Mesendoderm (in vitro differentiated cells): ENCODE results near the gene MESP2.
A peak's percentile ranks its signal among the peaks of the same experiment; 100 is the strongest.

Source experiments
- DNase-seq: peaks from one replicate; pipeline ENCODE4 v3.0.0; 2013
- H2AK5ac ChIP-seq: 2 replicates; pipeline ENCODE4 v1.6.1; 2013; ENCODE audit warnings: low read length, inconsistent platforms
- H2BK120ac ChIP-seq: 2 replicates; pipeline ENCODE4 v1.6.1; 2013; ENCODE audit warnings: low read depth, mild to moderate bottlenecking, low read length, moderate library complexity, mixed read lengths
- H2BK15ac ChIP-seq: replicated peaks from 2 replicates; pipeline ENCODE4 v1.6.1; 2013; ENCODE audit warnings: low read depth, mild to moderate bottlenecking, moderate library complexity
- H2BK5ac ChIP-seq: 2 replicates; pipeline ENCODE4 v1.6.1; 2013; ENCODE audit warnings: low read length, inconsistent platforms
- H3K18ac ChIP-seq: 2 replicates; pipeline ENCODE4 v1.6.1; 2013; ENCODE audit warnings: mild to moderate bottlenecking, low read length, mixed read lengths
- H3K23ac ChIP-seq: one replicate; pipeline ENCODE4 v1.6.1; 2013; ENCODE audit warnings: low read length
- H3K27ac ChIP-seq: 2 replicates; pipeline ENCODE4 v1.5.1; 2013; ENCODE audit warnings: low read depth, mild to moderate bottlenecking, inconsistent platforms, low read length, moderate library complexity
- H3K27me3 ChIP-seq: 2 replicates; pipeline ENCODE4 v1.6.1; 2013; ENCODE audit warnings: low read length, control low read depth, mild to moderate bottlenecking, inconsistent platforms; ENCODE audit not compliant: insufficient read depth, poor library complexity
- H3K36me3 ChIP-seq: 2 replicates; pipeline ENCODE4 v1.6.1; 2013; ENCODE audit warnings: low read length, inconsistent platforms; ENCODE audit not compliant: control insufficient read depth, insufficient read depth
- H3K4ac ChIP-seq: one replicate; pipeline ENCODE4 v1.6.1; 2013; ENCODE audit warnings: low read depth, mild to moderate bottlenecking, low read length, moderate library complexity
- H3K4me1 ChIP-seq: 2 replicates; pipeline ENCODE4 v1.6.1; 2013; ENCODE audit warnings: low read depth, low read length, inconsistent platforms; ENCODE audit not compliant: control insufficient read depth
- H3K4me2 ChIP-seq: 2 replicates; pipeline ENCODE4 v1.6.1; 2013; ENCODE audit warnings: low read length
- H3K4me3 ChIP-seq: 2 replicates; pipeline ENCODE4 v1.5.1; 2013; ENCODE audit warnings: mild to moderate bottlenecking, low read length
- H3K56ac ChIP-seq: one replicate; pipeline ENCODE4 v1.6.1; 2013; ENCODE audit warnings: low read length
- H3K79me1 ChIP-seq: 2 replicates; pipeline ENCODE4 v1.6.1; 2013; ENCODE audit warnings: low read length, inconsistent platforms
- H3K79me2 ChIP-seq: 2 replicates; pipeline ENCODE4 v1.6.1; 2013; ENCODE audit warnings: mild to moderate bottlenecking, low read length; ENCODE audit not compliant: control insufficient read depth, insufficient read depth
- H3K9ac ChIP-seq: 2 replicates; pipeline ENCODE4 v1.6.1; 2013; ENCODE audit warnings: low read length, inconsistent platforms
- H4K5ac ChIP-seq: one replicate; pipeline ENCODE4 v1.6.1; 2013; ENCODE audit warnings: low read length
- H4K8ac ChIP-seq: one replicate; pipeline ENCODE4 v1.6.1; 2013; ENCODE audit warnings: low read depth, mild to moderate bottlenecking, control low read depth, low read length, moderate library complexity
- WGBS: extraction: QIAGEN DNeasy Blood & Tissue Kit; methylation state at CpG from one replicate; pipeline ENCODE4 v1.1.7; 2013; ENCODE audit warnings: low lambda C conversion rate, missing lambda C conversion rate; ENCODE audit not compliant: insufficient coverage; ENCODE audit errors: extremely low coverage; 5-methylcytosine and 5-hydroxymethylcytosine counted together

Gene MESP2

DNA sequence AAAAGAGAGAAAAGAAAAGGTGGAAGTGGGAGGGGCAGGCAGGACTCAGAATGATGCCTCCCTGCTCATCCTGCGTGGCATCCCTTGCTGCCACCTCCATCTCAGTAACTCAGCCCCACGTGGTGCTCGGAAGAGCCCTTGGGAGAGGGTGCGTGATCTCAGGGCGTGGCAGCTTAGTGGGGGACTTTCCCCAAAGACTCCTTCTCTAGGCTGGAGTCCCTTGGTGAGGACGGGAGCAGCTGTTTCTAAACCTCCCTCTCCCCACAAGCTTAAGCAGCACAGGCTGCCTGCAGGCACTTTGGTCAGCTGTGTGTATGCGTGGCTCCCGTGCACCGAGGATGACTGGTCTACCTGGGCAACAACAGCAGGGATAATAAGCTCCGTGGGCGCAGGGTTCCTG lies 45.9 kb downstream of the MESP2 start:
- H3K27ac ChIP-seq: no peak overlapping the region
- H3K36me3 ChIP-seq: no peaks in the 10 kb centered on the region
- no peak overlapping the region for H4K5ac ChIP-seq
- no peak overlapping the region for H2BK15ac ChIP-seq
- no peaks in the 10 kb centered on the region for H3K79me2 ChIP-seq
- H3K23ac ChIP-seq: no peak overlapping the region
- no peaks in the 10 kb centered on the region for H3K79me1 ChIP-seq
- no peak overlapping the region for H2BK120ac ChIP-seq
- no peak overlapping the region for H3K18ac ChIP-seq
- no peak overlapping the region for H3K4me3 ChIP-seq
- DNase-seq: no peak
- H3K4me1 ChIP-seq: no peaks in the 10 kb centered on the region
- H3K27me3 ChIP-seq: no peaks in the 10 kb centered on the region
- H3K4me2 ChIP-seq: no peak overlapping the region
- no peak overlapping the region for H4K8ac ChIP-seq
- H3K4ac ChIP-seq: no peak overlapping the region
- WGBS: no CpG with 5 or more reads among the region's 11 CpGs
- H2BK5ac ChIP-seq: no peak overlapping the region
- no peak overlapping the region for H2AK5ac ChIP-seq
- no peak overlapping the region for H3K9ac ChIP-seq
- no peak overlapping the region for H3K56ac ChIP-seq

DNA sequence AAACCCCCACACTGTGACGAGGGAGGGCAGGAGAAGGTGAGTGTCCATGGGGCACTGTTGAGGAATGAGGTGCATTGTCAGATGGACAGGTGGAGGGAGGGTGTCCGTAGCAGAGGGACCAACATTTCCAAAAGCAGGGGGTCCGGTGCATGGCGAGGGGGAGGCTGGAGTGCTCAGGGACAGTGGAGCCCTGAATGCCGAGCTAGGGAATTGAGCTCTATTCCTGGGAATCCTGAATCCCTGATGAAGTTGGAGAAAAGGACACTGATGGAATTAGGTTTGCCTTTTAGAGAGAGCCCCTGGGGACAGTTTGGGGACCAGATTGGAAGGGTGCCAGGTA lies 46.4 kb downstream of the MESP2 start:
- Histone ChIP-seq H3K23ac (no peak overlapping the region), H3K4ac (no peak overlapping the region)

DNA sequence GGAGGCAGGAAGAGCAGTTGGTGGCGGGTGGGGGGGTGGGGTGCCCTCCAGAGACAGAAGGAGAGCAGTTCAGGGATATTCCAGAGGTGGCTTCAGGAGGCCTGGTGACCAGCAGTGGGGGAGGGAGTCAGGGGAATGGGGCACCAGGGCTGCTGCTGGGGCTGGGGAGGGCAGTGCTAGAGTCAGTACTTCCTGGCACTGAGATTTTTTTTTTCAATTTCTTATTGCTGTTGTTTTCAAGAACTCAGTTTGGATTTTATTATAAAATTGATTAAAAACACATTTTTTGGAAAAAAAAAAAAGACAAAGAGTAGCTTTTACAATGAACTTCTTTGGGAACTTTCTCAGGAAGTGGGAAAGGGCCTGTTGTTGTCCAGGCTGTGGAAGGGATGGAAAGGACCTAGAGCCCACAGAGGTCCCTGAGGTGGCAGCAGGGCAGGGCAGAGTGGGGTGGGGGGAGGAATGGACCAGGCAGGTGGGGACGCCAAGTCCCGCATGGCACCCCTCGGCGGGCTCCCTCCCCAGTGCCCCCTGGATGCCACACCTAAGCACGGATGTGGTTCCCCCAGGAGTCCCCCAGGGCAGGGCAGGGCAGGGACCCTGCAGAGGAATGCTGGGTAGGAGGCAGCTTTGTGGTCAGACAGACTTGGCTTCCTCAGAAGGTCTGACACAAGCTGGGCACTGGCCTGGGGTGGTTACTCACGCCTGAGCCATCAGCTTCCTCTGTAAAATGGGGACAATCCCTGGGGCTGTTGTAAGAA lies 47.0 kb downstream of the MESP2 start:
- no peak overlapping the region for H3K23ac ChIP-seq
- no peaks in the 10 kb centered on the region for H3K79me1 ChIP-seq
- H2BK5ac ChIP-seq: no peak overlapping the region
- H2BK15ac ChIP-seq: no peak overlapping the region
- no peaks in the 10 kb centered on the region for H3K79me2 ChIP-seq
- no peak overlapping the region for H3K27ac ChIP-seq
- no peaks in the 10 kb centered on the region for H3K36me3 ChIP-seq
- no peak overlapping the region for H3K4ac ChIP-seq
- H3K4me2 ChIP-seq: no peak overlapping the region
- no peak overlapping the region for H3K56ac ChIP-seq
- H3K9ac ChIP-seq: no peak overlapping the region
- H2AK5ac ChIP-seq: no peak overlapping the region
- no peak overlapping the region for H2BK120ac ChIP-seq
- no peak overlapping the region for H3K18ac ChIP-seq
- no peak overlapping the region for H3K4me3 ChIP-seq
- no peaks in the 10 kb centered on the region for H3K27me3 ChIP-seq
- no peaks in the 10 kb centered on the region for H3K4me1 ChIP-seq
- H4K8ac ChIP-seq: no peak overlapping the region
- DNase-seq: no peak
- H4K5ac ChIP-seq: no peak overlapping the region
- no CpG with 5 or more reads among the region's 7 CpGs for WGBS

More for the DNA sequence above, 46.4 kb downstream of the MESP2 start:
- Histone ChIP-seq H2AK5ac (no peak overlapping the region), H3K56ac (no peak overlapping the region), H3K4me1 (no peaks in the 10 kb centered on the region), H3K4me3 (no peak overlapping the region), H4K5ac (no peak overlapping the region), H3K18ac (no peak overlapping the region), H3K27ac (no peak overlapping the region), H3K79me2 (no peaks in the 10 kb centered on the region), H2BK15ac (no peak overlapping the region), H4K8ac (no peak overlapping the region), H3K79me1 (no peaks in the 10 kb centered on the region), H2BK120ac (no peak overlapping the region), H3K27me3 (no peaks in the 10 kb centered on the region), H3K36me3 (no peaks in the 10 kb centered on the region), H3K4me2 (no peak overlapping the region), H3K9ac (no peak overlapping the region), H2BK5ac (no peak overlapping the region)
- WGBS: no CpG with 5 or more reads among the region's 5 CpGs
- DNase-seq: no peak

DNA sequence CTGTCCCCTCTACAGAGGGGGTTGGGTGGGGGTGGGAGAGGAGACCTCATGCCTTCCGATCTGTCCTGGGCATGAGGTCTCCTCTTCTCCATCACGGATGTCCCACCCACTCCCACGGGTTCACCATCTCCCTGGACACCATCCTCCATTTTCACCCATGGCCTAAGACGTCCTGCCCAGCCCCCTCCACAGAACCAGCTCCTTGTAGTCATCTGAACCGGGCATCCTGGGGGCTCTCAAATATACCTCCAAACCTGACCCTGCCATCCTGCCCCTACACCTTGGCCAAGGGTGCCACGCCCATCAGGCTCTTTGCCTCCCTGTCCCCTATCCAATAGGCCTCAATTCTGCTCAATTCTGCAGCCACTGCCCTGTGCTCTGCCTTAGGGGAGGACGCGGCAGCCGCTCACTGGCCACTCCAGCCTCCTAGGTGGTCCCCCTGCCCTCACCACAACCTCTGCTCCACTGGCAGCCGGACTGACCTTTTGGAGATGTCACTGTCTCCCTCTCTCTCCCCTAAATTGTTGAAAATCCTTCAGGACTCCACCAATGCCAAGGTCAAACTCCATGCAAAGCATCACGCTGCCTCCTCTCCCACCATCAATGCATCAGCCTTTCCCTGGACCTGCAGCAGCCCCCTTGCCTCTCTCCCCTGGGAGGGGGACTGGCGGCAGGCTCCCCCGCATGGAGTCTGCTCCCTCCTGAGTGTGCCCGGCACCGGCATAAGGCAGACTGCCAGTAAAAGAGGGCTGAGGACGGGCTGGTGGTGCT lies 47.9 kb downstream of the MESP2 start:
- no peak overlapping the region for H4K5ac ChIP-seq
- WGBS: no CpG with 5 or more reads among the region's 16 CpGs
- no peak overlapping the region for H3K9ac ChIP-seq
- peak overlapping the region; percentile 0 for H3K56ac ChIP-seq
- H2AK5ac ChIP-seq: no peak overlapping the region
- H3K4me2 ChIP-seq: no peak overlapping the region
- H3K4me1 ChIP-seq: no peaks in the 10 kb centered on the region
- no peak overlapping the region for H4K8ac ChIP-seq
- H3K18ac ChIP-seq: no peak overlapping the region
- no peak overlapping the region for H3K4ac ChIP-seq
- H3K4me3 ChIP-seq: no peak overlapping the region
- H2BK15ac ChIP-seq: no peak overlapping the region
- no peak for DNase-seq
- H2BK5ac ChIP-seq: no peak overlapping the region
- H3K27me3 ChIP-seq: no peaks in the 10 kb centered on the region
- no peak overlapping the region for H3K27ac ChIP-seq
- no peaks in the 10 kb centered on the region for H3K79me2 ChIP-seq
- no peak overlapping the region for H3K23ac ChIP-seq
- no peaks in the 10 kb centered on the region for H3K79me1 ChIP-seq
- no peaks in the 10 kb centered on the region for H3K36me3 ChIP-seq
- no peak overlapping the region for H2BK120ac ChIP-seq

DNA sequence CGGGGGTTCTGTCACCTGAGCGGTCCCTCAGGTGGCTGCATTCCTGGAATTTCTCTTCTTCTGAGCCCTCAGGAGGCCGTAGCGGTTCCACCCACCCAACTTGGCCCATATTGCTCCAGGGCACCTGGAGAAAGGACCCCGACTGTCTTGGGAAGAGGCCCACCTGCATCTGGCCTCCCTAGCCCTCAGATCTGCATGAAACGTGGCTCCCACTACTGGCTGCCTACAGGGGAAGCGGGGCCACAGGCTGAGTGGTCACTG lies 48.4 kb downstream of the MESP2 start:
- Histone ChIP-seq H3K18ac (no peak overlapping the region), H3K79me1 (no peaks in the 10 kb centered on the region), H2BK5ac (no peak overlapping the region), H3K4me3 (no peak overlapping the region), H3K4ac (no peak overlapping the region), H3K27me3 (no peaks in the 10 kb centered on the region), H3K4me2 (no peak overlapping the region), H3K4me1 (no peaks in the 10 kb centered on the region), H3K36me3 (no peaks in the 10 kb centered on the region), H3K9ac (no peak overlapping the region), H3K23ac (no peak overlapping the region), H4K5ac (no peak overlapping the region), H3K56ac (no peak overlapping the region), H3K79me2 (no peaks in the 10 kb centered on the region), H2BK15ac (no peak overlapping the region), H2AK5ac (no peak overlapping the region), H2BK120ac (no peak overlapping the region), H3K27ac (no peak overlapping the region), H4K8ac (no peak overlapping the region)
- DNase-seq: no peak
- no CpG with 5 or more reads among the region's 7 CpGs for WGBS
